CD4-positive, alpha-beta memory T cell (primary cell): ENCODE data around the gene FABP6. TPM values are rescaled to one million over a fixed set of nuclear protein-coding genes. Genes with fewer than 3 reads are reported as not detected.
A peak's percentile ranks its signal among the peaks of the same experiment; 100 is the strongest.

Experiments used
- CTCF ChIA-PET: fragments of 350-600 bp; sonication (Branson Sonifier 250); formaldehyde crosslinking; loops from one replicate; lab custom pipeline; 2021; ENCODE audit warnings: inconsistent platforms; ENCODE audit not compliant: partially characterized antibody; lab: Charles Lee
- POLR2A ChIA-PET: fragments of 350-600 bp; sonication (Branson Sonifier 250); formaldehyde crosslinking; loops from one replicate; lab custom pipeline; 2021; ENCODE audit not compliant: partially characterized antibody; lab: Charles Lee
- DNase-seq, 5 donors: peaks; one replicate each; pipeline versions ENCODE4 v3.0.0 to v3.0.0-alpha.2; 2020 to 2022; ENCODE audit warnings: mixed read lengths in 1 of 5
- H3K27ac ChIP-seq: one replicate; pipeline ENCODE4 v1.7.0; 2013; ENCODE audit warnings: low read depth, low read length
- H3K27me3 ChIP-seq: 2 replicates; pipeline ENCODE4 v1.7.0; 2013; ENCODE audit warnings: mild to moderate bottlenecking, low read length, moderate library complexity; ENCODE audit not compliant: insufficient read depth
- H3K36me3 ChIP-seq: 2 replicates; pipeline ENCODE4 v1.7.0; 2013; ENCODE audit warnings: mild to moderate bottlenecking, low read length, moderate library complexity; ENCODE audit not compliant: insufficient read depth
- H3K4me1 ChIP-seq: 2 replicates; pipeline ENCODE4 v1.7.0; 2013; ENCODE audit warnings: mild to moderate bottlenecking, low read length, moderate library complexity; ENCODE audit not compliant: insufficient read depth
- H3K4me3 ChIP-seq, 2 donors: one replicate each; pipeline ENCODE4 v1.7.0; 2013; ENCODE audit warnings: low read length in 2 of 2, mild to moderate bottlenecking in 1 of 2
- H3K9me3 ChIP-seq, 2 donors: one replicate each; pipeline ENCODE4 v1.7.0; 2013; ENCODE audit warnings: low read length in 2 of 2, control low read depth in 1 of 2; ENCODE audit not compliant: control insufficient read depth in 1 of 2
- H3K27ac Mint-ChIP-seq, 7 donors: one replicate each; pipeline ENCODE4 v1.8.0; 2020 to 2021; ENCODE audit warnings: mixed read lengths in 7 of 7, mild to moderate bottlenecking in 6 of 7, inconsistent platforms in 3 of 7, moderate library complexity in 3 of 7
- H3K27me3 Mint-ChIP-seq, 2 donors: one replicate each; pipeline ENCODE4 v1.8.0; 2020 to 2021; ENCODE audit warnings: mixed read lengths in 2 of 2
- H3K36me3 Mint-ChIP-seq, 2 donors: one replicate each; pipeline ENCODE4 v1.8.0; 2020 to 2021; ENCODE audit warnings: mixed read lengths in 2 of 2, inconsistent platforms in 1 of 2, mild to moderate bottlenecking in 1 of 2
- H3K4me1 Mint-ChIP-seq, 4 donors: one replicate each; pipeline ENCODE4 v1.8.0; 2020 to 2021; ENCODE audit warnings: mixed read lengths in 4 of 4, mild to moderate bottlenecking in 1 of 4
- H3K4me3 Mint-ChIP-seq, 8 donors: one replicate each; pipeline ENCODE4 v1.8.0; 2020 to 2021; ENCODE audit warnings: mixed read lengths in 8 of 8, mild to moderate bottlenecking in 7 of 8, moderate library complexity in 6 of 8, inconsistent platforms in 3 of 8
- H3K9me3 Mint-ChIP-seq, 8 donors: one replicate each; pipeline ENCODE4 v1.8.0; 2020 to 2021; ENCODE audit warnings: mixed read lengths in 8 of 8, mild to moderate bottlenecking in 5 of 8, inconsistent platforms in 3 of 8, moderate library complexity in 1 of 8
- intact Hi-C: fragments of 100-400 bp; cut with micrococcal nuclease; formaldehyde crosslinking; loops from one replicate; pipeline ENCODE4 v1.15.1; 2023
- polyA plus RNA-seq, 2 donors: library from polyadenylated mRNA; unstranded; fragments of 300-500 nt; fragmentation: Illumina TruSeq; gene quantifications; one replicate each; pipeline ENCODE4 v1.2.3, GENCODE V29; 2021
- total RNA-seq, 2 experiments: library from RNA; stranded (reverse); gene quantifications; one replicate each; pipeline ENCODE4 v1.2.3, GENCODE V29; 2021

The FABP6 gene
- total and polyA plus RNA-seq, 4 experiments from 2014 or later: not detected

- ChIA-PET POLR2A (no interaction called here), CTCF (no interaction called here)
- Histone ChIP-seq H3K9me3 (no peaks in the 10 kb centered on the region), H3K4me3 (no peak overlapping the region), H3K36me3 (no peaks in the 10 kb centered on the region), H3K27ac (no peak overlapping the region), H3K4me1 (no peaks in the 10 kb centered on the region), H3K27me3 (no peaks in the 10 kb centered on the region)
- no peaks in the 10 kb centered on the region for H3K36me3 Mint-ChIP-seq
- H3K9me3 Mint-ChIP-seq: no peaks in the 10 kb centered on the region
- H3K27me3 Mint-ChIP-seq: peaks cover 7 to 10% of the 10 kb centered on the region in 2 donors
- no peak for DNase-seq
- no peak overlapping the region for H3K4me3 Mint-ChIP-seq
- no peak overlapping the region for H3K27ac Mint-ChIP-seq
- peaks cover 0 to 4% (median 2%) of the 10 kb centered on the region in 4 donors for H3K4me1 Mint-ChIP-seq
- intact Hi-C loops: no loop called here
Observed at GRCh38 chr5:160269017-160269416, 39.7 kb downstream of the FABP6 start.

- peaks cover 0 to 4% (median 2%) of the 10 kb centered on the region in 4 donors for H3K4me1 Mint-ChIP-seq
- peaks cover 9% of the 10 kb centered on the region in 2 donors for H3K27me3 Mint-ChIP-seq
- CTCF ChIA-PET: no interaction called here
- no peaks in the 10 kb centered on the region for H3K36me3 Mint-ChIP-seq
- Histone ChIP-seq H3K9me3 (no peaks in the 10 kb centered on the region), H3K27me3 (no peaks in the 10 kb centered on the region), H3K36me3 (no peaks in the 10 kb centered on the region), H3K4me1 (no peaks in the 10 kb centered on the region), H3K27ac (no peak overlapping the region), H3K4me3 (no peak overlapping the region)
- no peaks in the 10 kb centered on the region for H3K9me3 Mint-ChIP-seq
- DNase-seq: no peak
- POLR2A ChIA-PET: no interaction called here
- H3K4me3 Mint-ChIP-seq: no peak overlapping the region
- intact Hi-C loops: no loop called here
- no peak overlapping the region for H3K27ac Mint-ChIP-seq
Observed at GRCh38 chr5:160270704-160271103, 41.4 kb downstream of the FABP6 start.

- Histone ChIP-seq H3K27me3 (no peaks in the 10 kb centered on the region), H3K36me3 (no peaks in the 10 kb centered on the region), H3K4me3 (no peak overlapping the region), H3K27ac (no peak overlapping the region), H3K9me3 (no peaks in the 10 kb centered on the region), H3K4me1 (no peaks in the 10 kb centered on the region)
- Mint-ChIP-seq H3K4me1 (peaks cover 0 to 4% (median 2%) of the 10 kb centered on the region in 4 donors), H3K27ac (peak overlapping the region in 1 of 7 donors; percentile 4), H3K36me3 (no peaks in the 10 kb centered on the region), H3K4me3 (no peak overlapping the region), H3K9me3 (no peaks in the 10 kb centered on the region), H3K27me3 (peaks cover 6 to 7% of the 10 kb centered on the region in 2 donors)
- DNase-seq: no peak
- intact Hi-C loops: no loop called here
- ChIA-PET CTCF (no interaction called here), POLR2A (no interaction called here)
Observed at GRCh38 chr5:160271396-160271795, 42.1 kb downstream of the FABP6 start.

GRCh38 chr5:160271836-160272235 is 42.5 kb downstream of the FABP6 start:
- ChIA-PET CTCF (no interaction called here), POLR2A (no interaction called here)
- no peaks in the 10 kb centered on the region for H3K9me3 Mint-ChIP-seq
- peaks cover 5 to 7% of the 10 kb centered on the region in 2 donors for H3K27me3 Mint-ChIP-seq
- Histone ChIP-seq H3K27ac (no peak overlapping the region), H3K27me3 (no peaks in the 10 kb centered on the region), H3K9me3 (no peaks in the 10 kb centered on the region), H3K36me3 (no peaks in the 10 kb centered on the region), H3K4me3 (no peak overlapping the region), H3K4me1 (no peaks in the 10 kb centered on the region)
- no peak overlapping the region for H3K27ac Mint-ChIP-seq
- intact Hi-C loops: no loop called here
- H3K36me3 Mint-ChIP-seq: no peaks in the 10 kb centered on the region
- peaks cover 0 to 4% (median 2%) of the 10 kb centered on the region in 4 donors for H3K4me1 Mint-ChIP-seq
- no peak overlapping the region for H3K4me3 Mint-ChIP-seq
- no peak for DNase-seq

- H3K4me3 Mint-ChIP-seq: no peak overlapping the region
- Histone ChIP-seq H3K27me3 (no peaks in the 10 kb centered on the region), H3K27ac (no peak overlapping the region), H3K36me3 (no peaks in the 10 kb centered on the region), H3K4me1 (no peaks in the 10 kb centered on the region), H3K4me3 (no peak overlapping the region), H3K9me3 (no peaks in the 10 kb centered on the region)
- peaks cover 0 to 4% (median 2%) of the 10 kb centered on the region in 4 donors for H3K4me1 Mint-ChIP-seq
- POLR2A ChIA-PET: no interaction called here
- no peaks in the 10 kb centered on the region for H3K36me3 Mint-ChIP-seq
- no peak for DNase-seq
- no peak overlapping the region for H3K27ac Mint-ChIP-seq
- CTCF ChIA-PET: no interaction called here
- H3K9me3 Mint-ChIP-seq: no peaks in the 10 kb centered on the region
- intact Hi-C loops: no loop called here
- H3K27me3 Mint-ChIP-seq: peaks cover 5 to 7% of the 10 kb centered on the region in 2 donors
Observed at GRCh38 chr5:160272264-160272663, 43.0 kb downstream of the FABP6 start.

GRCh38 chr5:160272889-160273288 is 43.6 kb downstream of the FABP6 start:
- no peaks in the 10 kb centered on the region for H3K9me3 ChIP-seq
- POLR2A ChIA-PET: no interaction called here
- no peaks in the 10 kb centered on the region for H3K4me1 ChIP-seq
- no peak overlapping the region for H3K27ac Mint-ChIP-seq
- no peaks in the 10 kb centered on the region for H3K36me3 ChIP-seq
- CTCF ChIA-PET: no interaction called here
- DNase-seq: no peak
- no peak overlapping the region for H3K27ac ChIP-seq
- no peaks in the 10 kb centered on the region for H3K36me3 Mint-ChIP-seq
- intact Hi-C loops: no loop called here
- no peak overlapping the region for H3K4me3 Mint-ChIP-seq
- H3K4me3 ChIP-seq: no peak overlapping the region
- no peaks in the 10 kb centered on the region for H3K27me3 ChIP-seq
- peaks cover 0 to 4% (median 2%) of the 10 kb centered on the region in 4 donors for H3K4me1 Mint-ChIP-seq
- H3K27me3 Mint-ChIP-seq: peaks cover 5% of the 10 kb centered on the region in 2 donors
- H3K9me3 Mint-ChIP-seq: no peaks in the 10 kb centered on the region

GRCh38 chr5:160274483-160274931 is 45.2 kb downstream of the FABP6 start:
- Histone ChIP-seq H3K4me1 (no peaks in the 10 kb centered on the region), H3K36me3 (no peaks in the 10 kb centered on the region), H3K9me3 (no peaks in the 10 kb centered on the region), H3K27me3 (no peaks in the 10 kb centered on the region), H3K4me3 (no peak overlapping the region), H3K27ac (no peak overlapping the region)
- CTCF ChIA-PET: no interaction called here
- intact Hi-C loops: no loop called here
- Mint-ChIP-seq H3K27me3 (peaks cover 2 to 5% of the 10 kb centered on the region in 2 donors), H3K27ac (peak overlapping the region in 1 of 7 donors; percentile 49), H3K9me3 (no peaks in the 10 kb centered on the region), H3K36me3 (no peaks in the 10 kb centered on the region), H3K4me1 (peaks cover 0 to 4% (median 2%) of the 10 kb centered on the region in 4 donors), H3K4me3 (no peak overlapping the region)
- POLR2A ChIA-PET: no interaction called here
- no peak for DNase-seq

- ChIA-PET POLR2A (no interaction called here), CTCF (no interaction called here)
- intact Hi-C loops: no loop called here
- H3K27me3 ChIP-seq: no peaks in the 10 kb centered on the region
- Mint-ChIP-seq H3K36me3 (no peaks in the 10 kb centered on the region), H3K27ac (no peak overlapping the region), H3K27me3 (peaks cover 1 to 2% of the 10 kb centered on the region in 2 donors), H3K4me1 (no peaks in the 10 kb centered on the region), H3K9me3 (no peaks in the 10 kb centered on the region), H3K4me3 (no peak overlapping the region)
- H3K27ac ChIP-seq: no peak overlapping the region
- H3K4me1 ChIP-seq: no peaks in the 10 kb centered on the region
- no peaks in the 10 kb centered on the region for H3K9me3 ChIP-seq
- H3K36me3 ChIP-seq: no peaks in the 10 kb centered on the region
- H3K4me3 ChIP-seq: no peak overlapping the region
- no peak for DNase-seq
Observed at GRCh38 chr5:160278343-160278742, 49.0 kb downstream of the FABP6 start.
